NCI-H146 (cell line): ENCODE measurements around the gene TBC1D22A.
"Not testable (repeated sequence)": the region's sequence is repeated elsewhere in the genome, so short reads cannot be mapped to it uniquely, and the experiment has no call there.

ENCODE experiments used
- DNase-seq: peaks from one replicate; lab custom pipeline; 2025; lab: John Stamatoyannopoulos, UW

The TBC1D22A gene

DNA sequence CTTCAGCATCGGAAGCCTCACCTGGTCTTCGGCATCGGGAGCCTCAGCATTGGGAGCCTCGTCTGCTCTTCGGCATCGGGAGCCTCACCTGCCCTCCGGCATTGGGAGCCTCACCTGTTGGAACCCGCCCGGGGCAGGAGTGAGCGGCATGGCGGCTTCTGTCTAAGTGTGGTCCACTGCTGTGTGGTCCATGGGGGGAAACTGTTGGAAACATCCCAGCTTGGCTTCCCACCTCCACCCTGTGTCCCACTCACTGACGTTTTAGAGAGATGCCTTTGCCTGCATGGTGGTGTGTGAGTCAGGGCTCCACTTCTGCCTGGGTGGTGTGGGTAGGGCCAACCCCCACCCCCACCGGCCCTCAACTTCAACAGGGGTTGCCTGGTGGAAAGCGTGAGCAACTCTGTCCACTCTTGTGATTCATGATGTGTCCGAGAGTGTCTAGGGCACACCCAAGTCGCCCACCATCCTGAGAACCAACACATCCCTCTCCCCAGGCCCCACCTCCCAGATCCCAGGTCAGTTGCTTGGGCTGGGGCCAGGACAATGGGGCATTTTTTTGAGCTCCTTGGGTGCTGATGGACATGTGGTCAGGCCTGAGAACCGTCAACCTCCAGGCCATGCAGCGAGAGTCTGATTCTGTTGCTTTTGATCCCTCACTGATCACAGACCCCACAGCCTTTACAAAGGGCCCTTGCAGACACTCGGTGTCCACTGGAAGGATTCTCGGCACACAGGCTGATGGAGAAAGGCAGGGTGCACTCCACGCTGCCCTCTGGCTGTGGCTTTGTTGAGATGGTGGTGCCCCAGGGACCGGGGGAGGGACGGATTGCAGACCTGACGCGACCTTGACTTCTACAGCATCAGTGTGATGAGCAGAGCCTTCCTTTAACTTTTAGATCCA, 406.7 kb downstream of the TBC1D22A start:
- DNase-seq: no peak

- DNase-seq: no peak
Measured at GRCh38 chr22:47169801-47170140, 407.3 kb downstream of the TBC1D22A start.

DNA sequence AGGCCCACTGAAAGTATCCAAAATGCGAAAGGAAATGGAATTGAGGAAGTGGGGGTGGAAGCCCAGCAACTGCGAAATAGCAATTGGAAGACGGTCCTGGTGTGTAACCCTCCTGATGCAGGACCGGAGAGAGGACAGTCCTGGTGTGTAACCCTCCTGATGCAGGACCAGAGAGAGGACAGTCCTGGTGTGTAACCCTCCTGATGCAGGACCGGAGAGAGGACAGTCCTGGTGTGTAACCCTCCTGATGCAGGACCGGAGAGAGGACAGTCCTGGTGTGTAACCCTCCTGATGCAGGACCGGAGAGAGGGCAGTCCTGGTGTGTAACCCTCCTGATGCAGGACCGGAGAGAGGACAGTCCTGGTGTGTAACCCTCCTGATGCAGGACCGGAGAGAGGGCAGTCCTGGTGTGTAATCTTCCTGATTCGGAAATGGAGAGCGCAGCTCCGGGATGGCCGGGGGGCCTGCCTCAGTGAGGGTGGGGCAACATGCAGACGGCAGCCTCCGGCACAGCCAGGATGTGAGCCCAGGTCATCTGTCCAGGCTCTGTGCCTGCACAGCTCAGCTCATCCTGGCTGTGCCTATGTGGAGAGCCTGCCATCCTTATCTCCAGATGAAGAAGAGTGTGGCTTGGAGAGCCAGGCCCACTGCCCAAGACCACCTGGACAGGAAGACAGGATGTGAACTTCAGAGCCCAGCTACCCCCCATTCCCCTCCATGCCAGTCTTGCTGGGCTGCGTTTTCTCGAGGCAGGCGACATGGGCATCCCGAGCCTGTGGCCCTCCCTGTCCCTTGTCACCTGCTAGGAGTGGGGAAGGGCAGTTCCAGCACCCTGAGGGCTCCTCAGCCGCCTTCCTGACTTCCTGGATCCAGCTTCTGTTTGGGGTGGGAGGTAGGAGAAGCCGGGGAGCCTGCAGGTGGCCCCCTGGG, 408.3 kb downstream of the TBC1D22A start:
- not testable (repeated sequence) for DNase-seq

DNA sequence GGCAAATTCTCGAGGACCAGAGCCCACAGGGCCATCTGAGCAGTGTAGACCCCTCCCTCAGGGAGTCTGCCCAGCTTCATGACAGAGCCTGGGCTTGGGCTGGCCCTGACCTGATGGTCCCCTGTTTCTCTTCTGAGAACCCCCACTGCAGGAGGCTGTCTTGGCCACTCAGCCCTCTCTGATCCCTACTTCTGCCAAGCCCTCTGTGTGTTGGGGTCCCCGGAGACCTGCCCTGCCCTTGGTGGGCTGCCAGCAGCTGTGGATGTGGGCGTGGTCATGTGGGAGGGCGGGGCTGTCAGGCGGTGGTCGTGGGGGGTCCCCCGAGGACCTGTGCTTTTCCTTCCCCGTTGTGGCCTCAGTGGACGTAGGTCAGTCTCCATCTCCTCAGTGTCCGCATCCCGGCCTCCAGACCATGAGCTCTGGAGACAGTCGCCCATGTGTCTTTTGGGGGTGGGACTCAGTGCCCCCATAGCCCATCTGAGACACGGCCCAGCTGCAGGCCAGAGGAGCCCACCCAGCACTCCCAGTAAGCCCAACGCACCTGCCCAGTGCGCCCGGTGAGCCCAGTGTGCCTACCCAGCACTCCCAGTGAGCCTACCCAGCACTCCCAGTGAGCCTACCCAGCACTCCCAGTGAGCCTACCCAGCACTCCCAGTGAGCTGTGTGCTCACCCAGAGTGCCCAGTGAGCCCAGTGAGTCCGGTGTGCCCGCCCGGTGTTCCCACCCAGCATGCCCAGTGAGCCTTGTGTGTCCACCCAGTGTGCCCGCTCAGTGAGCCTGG, 409.2 kb downstream of the TBC1D22A start:
- no peak for DNase-seq

- no peak for DNase-seq
Measured at GRCh38 chr22:47172771-47173534, 410.5 kb downstream of the TBC1D22A start.

DNA sequence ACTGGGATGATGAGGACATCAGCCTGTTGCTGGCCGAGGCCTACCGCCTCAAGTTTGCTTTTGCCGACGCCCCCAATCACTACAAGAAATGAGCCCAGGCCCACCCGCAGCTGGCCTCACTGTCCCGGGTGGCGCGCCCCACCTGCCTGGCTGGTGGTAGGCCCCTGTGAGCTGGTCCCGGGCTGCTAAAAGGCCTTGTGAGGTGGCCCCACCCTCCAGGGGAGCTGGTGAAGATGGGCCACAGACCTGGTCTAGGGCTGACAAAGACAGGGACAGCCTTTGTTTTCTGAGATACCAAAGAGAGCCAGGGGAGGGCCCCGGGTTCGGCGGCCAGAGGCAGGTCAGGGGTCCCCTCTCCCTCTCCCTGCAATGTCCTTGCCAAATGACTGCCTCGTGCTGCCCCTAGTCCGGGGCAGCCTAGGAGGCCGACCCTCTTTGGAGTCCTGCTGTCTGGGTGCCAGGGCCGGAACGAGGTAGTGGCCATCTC, 411.1 kb downstream of the TBC1D22A start:
- DNase-seq: no peak

DNA sequence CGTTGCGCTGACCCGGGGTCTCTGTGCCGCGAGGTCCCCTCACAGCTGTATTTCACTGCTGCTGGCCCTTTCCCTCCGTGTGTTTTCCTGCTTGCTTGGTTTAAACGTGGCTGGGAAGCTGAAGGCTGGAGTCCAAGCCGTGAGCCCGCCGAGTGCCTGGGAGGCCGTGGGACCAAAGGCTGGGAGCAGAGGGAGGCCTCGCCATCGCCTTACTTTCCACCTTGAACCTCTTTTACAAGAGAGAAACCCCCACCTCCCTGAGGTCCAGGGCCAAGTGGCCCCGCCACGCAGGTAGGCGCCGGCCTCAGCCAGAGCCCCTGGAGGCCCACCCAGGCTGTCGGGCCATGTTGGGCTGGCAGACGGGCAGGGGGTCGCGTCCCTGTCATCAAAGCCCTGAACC, 411.6 kb downstream of the TBC1D22A start:
- no peak for DNase-seq

GRCh38 chr22:47174671-47175112, 412.2 kb downstream of the TBC1D22A start:
- DNase-seq: no peak

GRCh38 chr22:47175151-47176025, 412.9 kb downstream of the TBC1D22A start:
- no peak for DNase-seq

GRCh38 chr22:47176026-47176389, 413.6 kb downstream of the TBC1D22A start:
- DNase-seq: no peak

GRCh38 chr22:47176573-47177333, 414.3 kb downstream of the TBC1D22A start:
- DNase-seq: no peak

DNA sequence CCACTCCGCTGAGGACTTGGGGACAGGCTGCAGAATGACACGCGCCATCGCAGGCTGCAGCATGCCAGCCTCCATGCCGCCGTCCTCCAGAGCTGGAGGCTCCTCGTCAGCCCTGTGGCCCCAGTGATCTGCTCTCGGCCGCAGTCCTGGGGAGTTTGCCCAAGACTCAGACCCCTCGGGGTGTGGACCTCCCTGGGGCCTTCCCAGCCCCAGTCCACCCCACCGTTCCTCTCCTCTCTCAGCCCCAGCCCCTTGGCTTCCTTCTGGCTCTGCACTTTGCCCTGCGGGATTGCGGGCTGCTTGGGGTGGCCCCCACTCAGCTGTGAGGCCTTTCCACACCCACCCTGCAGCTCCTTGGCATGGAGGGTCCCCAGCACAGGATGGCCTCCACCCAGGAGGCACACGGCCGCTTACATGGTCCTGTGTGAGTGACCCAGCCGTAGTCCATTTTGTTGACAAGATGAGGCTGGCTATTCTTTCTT, 414.9 kb downstream of the TBC1D22A start:
- no peak for DNase-seq

GRCh38 chr22:47178339-47178738, 415.9 kb downstream of the TBC1D22A start:
- DNase-seq: no peak

- no peak for DNase-seq
Measured at GRCh38 chr22:47180796-47181195, 418.3 kb downstream of the TBC1D22A start.

GRCh38 chr22:47187176-47187957, 424.9 kb downstream of the TBC1D22A start:
- DNase-seq: no peak

GRCh38 chr22:47188261-47189055, 426.0 kb downstream of the TBC1D22A start:
- DNase-seq: peak; percentile 11

DNA sequence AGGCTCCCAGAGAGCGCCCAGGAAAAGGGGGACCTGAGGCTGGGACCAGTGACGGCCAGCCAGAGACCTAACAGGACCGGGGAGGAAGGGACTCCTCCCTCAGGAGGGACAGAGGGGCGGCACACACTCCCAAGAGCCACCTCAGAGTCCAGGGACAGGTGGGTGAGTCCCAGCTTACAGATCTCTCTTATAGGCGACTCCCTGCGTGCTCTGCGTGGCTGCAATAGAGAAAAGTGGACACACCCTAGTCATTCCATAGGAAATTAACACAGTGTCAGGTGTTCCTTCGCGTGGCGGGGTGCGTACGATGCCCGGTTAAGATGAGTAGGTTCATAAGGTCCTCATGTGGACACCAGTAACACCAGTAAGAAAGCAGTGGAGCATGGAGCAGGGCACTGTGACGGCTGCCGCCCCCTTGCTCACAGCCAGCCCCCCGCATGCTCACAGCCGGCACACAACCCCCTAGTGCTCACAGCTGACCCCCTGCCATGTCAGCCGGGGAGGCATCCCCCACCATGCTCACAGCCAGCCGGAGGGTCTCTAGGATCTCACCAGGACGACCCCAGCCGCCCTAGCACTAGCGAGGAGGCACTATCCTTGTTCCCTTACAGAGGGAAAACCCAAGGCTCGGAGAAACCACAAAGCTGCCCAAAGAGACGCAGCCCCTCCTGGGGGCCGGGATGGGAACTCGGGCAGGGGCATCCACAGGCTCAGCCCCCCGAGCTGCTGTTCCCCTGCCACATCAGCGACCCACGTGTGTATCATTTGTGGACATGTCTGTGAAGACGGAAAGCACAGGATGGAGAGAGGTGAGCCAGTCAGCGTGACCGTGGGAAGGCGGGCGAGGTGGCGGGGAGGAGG, 426.8 kb downstream of the TBC1D22A start:
- no peak for DNase-seq
